H1 (cell line): ENCODE results near the gene SOWAHC. TPM values are rescaled to one million over a fixed set of nuclear protein-coding genes. Genes with fewer than 3 reads are reported as not detected.

Experiments
- BACH1 ChIP-seq: IDR thresholded peaks from 2 replicates; pipeline ENCODE4 v1.6.1; 2012; ENCODE audit warnings: low read length, improper control_type of control experiment
- BRCA1 ChIP-seq: IDR thresholded peaks from 2 replicates; pipeline ENCODE4 v1.6.1; 2012; ENCODE audit warnings: low read depth, low read length, improper control_type of control experiment
- CREB1 ChIP-seq: IDR thresholded peaks from 2 replicates; pipeline ENCODE4 v1.6.1; 2012; ENCODE audit warnings: inconsistent platforms
- EGR1 ChIP-seq: IDR thresholded peaks from 2 replicates; pipeline ENCODE4 v1.6.1; 2011; ENCODE audit warnings: low read depth, low read length, borderline replicate concordance
- EP300 ChIP-seq, 2 experiments: IDR thresholded peaks; 1 replicate in 1 of 2; 2 replicates in 1 of 2; pipeline ENCODE4 v1.6.1; 2011 to 2012; ENCODE audit warnings: low read depth in 2 of 2, low read length in 2 of 2, mild to moderate bottlenecking in 2 of 2, borderline replicate concordance in 1 of 2, inconsistent platforms in 1 of 2, moderate library complexity in 1 of 2
- HDAC2 ChIP-seq, 2 experiments: fragments of 300-600 bp in 1 of 2; sonication (generic) in 1 of 2; IDR thresholded peaks; 2 replicates each; pipeline ENCODE4 v1.6.1; 2011 to 2012; ENCODE audit warnings: low read depth in 2 of 2, low read length in 2 of 2, mild to moderate bottlenecking in 2 of 2, moderate library complexity in 2 of 2, borderline replicate concordance in 1 of 2, inconsistent platforms in 1 of 2
- KDM4A ChIP-seq: IDR thresholded peaks from one replicate; pipeline ENCODE4 v1.7.1; 2012; ENCODE audit warnings: low read depth, mild to moderate bottlenecking, moderate library complexity, low read length, inconsistent platforms; ENCODE audit not compliant: severe bottlenecking
- KDM5A ChIP-seq: fragments of 200-600 bp; IDR thresholded peaks from 2 replicates; pipeline ENCODE4 v1.7.1; 2012; ENCODE audit warnings: mild to moderate bottlenecking, low read length, inconsistent platforms, mixed read lengths
- MAX ChIP-seq: IDR thresholded peaks from 2 replicates; pipeline ENCODE4 v1.6.1; 2012; ENCODE audit warnings: inconsistent platforms
- NANOG ChIP-seq: IDR thresholded peaks from 2 replicates; pipeline ENCODE4 v1.6.1; 2011; ENCODE audit warnings: low read length, low read depth, mild to moderate bottlenecking, inconsistent platforms; ENCODE audit not compliant: insufficient read depth, poor library complexity, severe bottlenecking
- POLR2A ChIP-seq, 2 experiments: IDR thresholded peaks; 1 replicate in 1 of 2; 2 replicates in 1 of 2; pipeline ENCODE4 v1.6.1; 2011; ENCODE audit warnings: low read depth in 2 of 2, low read length in 2 of 2, mild to moderate bottlenecking in 2 of 2; ENCODE audit errors: control extremely low read depth in 1 of 2
- POLR2AphosphoS5 ChIP-seq: IDR thresholded peaks from 2 replicates; pipeline ENCODE4 v1.6.1; 2011; ENCODE audit warnings: low read depth, low read length
- SP1 ChIP-seq: IDR thresholded peaks from 2 replicates; pipeline ENCODE4 v1.6.1; 2011; ENCODE audit warnings: low read depth, low read length
- SP4 ChIP-seq: IDR thresholded peaks from 2 replicates; pipeline ENCODE4 v1.6.1; 2012; ENCODE audit warnings: low read length, inconsistent platforms
- TAF7 ChIP-seq: optimal IDR thresholded peaks from 2 replicates; pipeline ENCODE3; 2011; ENCODE audit warnings: low read depth, mild to moderate bottlenecking, inconsistent platforms, low read length, moderate library complexity, borderline replicate concordance
- TBP ChIP-seq: IDR thresholded peaks from 2 replicates; pipeline ENCODE4 v1.6.1; 2011; ENCODE audit warnings: low read depth, low read length, improper control_type of control experiment
- TEAD4 ChIP-seq: IDR thresholded peaks from 2 replicates; pipeline ENCODE4 v1.6.1; 2012; ENCODE audit warnings: low read depth, low read length, inconsistent platforms, mixed read lengths
- YY1 ChIP-seq: IDR thresholded peaks from 2 replicates; pipeline ENCODE4 v1.6.1; 2011; ENCODE audit warnings: low read depth, mild to moderate bottlenecking, low read length
- polyA plus RNA-seq, 7 experiments: library from polyadenylated mRNA; depleted of rRNA in 3 of 7; stranded (reverse) in 5 of 7; unstranded in 2 of 7; fragments of >200 nt in 5 of 7; fragments of 200-250 nt in 2 of 7; gene quantifications; 1 replicate in 5 of 7; 2 replicates in 1 of 7; 4 replicates in 1 of 7; pipeline versions ENCODE4 v1.2.1 to v1.2.3, GENCODE V29; 2011 to 2013; ENCODE audit warnings: missing spikeins in 2 of 7, mixed read lengths in 2 of 7
- total RNA-seq: library from RNA; stranded (reverse); fragmentation: NEBNext Ultra II Directional; extraction: Animal tissue kit (Norgen Biotek cat#: 25700); gene quantifications from 2 replicates; pipeline ENCODE4 v1.2.1, GENCODE V29; 2021

The SOWAHC gene
- total and polyA plus RNA-seq, 2 of the 8 experiments (the other 6 are each of a cell fraction or from before 2014, with no cell fraction given), result 3.1 to 17.8 TPM

GRCh38 chr2:109613922-109614714 lies at the start of gene SOWAHC, which contains the start of gene SEPTIN10 (continued):
- TF ChIP-seq EGR1 (peak; percentile 94), TAF7 (peak; percentile 50), MAX (peak; percentile 68), POLR2A (IDR thresholded peaks at IDR 0.05; ENCODE audit: control extremely low read depth in 1 of 2, low read depth in 2 of 2, low read length in 2 of 2) (peak; percentile 78 to 89), SP4 (peak; percentile 73; the same call in 1 of the 2 replicates), POLR2AphosphoS5 (peak; percentile 94), BACH1 (no peak), YY1 (0 out of 2 replicates have a peak, but pooled peaks have one; percentile 1), KDM5A (no peak), TEAD4 (peak; percentile 78; the same call in 1 of the 2 replicates), CREB1 (peak; percentile 85), BRCA1 (peak; percentile 79), EP300 (IDR thresholded peaks at IDR 0.05; ENCODE audit: borderline replicate concordance in 1 of 2, low read depth in 2 of 2, low read length in 2 of 2) (0 out of 3 replicates have a peak, but pooled peaks of 1 of the 2 experiments have one; percentile 18), SP1 (peak; percentile 75; the same call in 1 of the 2 replicates), NANOG (no peak), HDAC2 (IDR thresholded peaks at IDR 0.05; ENCODE audit: borderline replicate concordance in 1 of 2, low read depth in 2 of 2, low read length in 2 of 2) (no peak), KDM4A (peak; percentile 59), TBP (peak; percentile 81)
